ENCODE results near the gene NRXN3.
"Not testable (repeated sequence)": the region's sequence is repeated elsewhere in the genome, so short reads cannot be mapped to it uniquely, and the experiment has no call there.

Gene NRXN3

GRCh38 chr14:78417532-78417931 is 247.4 kb downstream of the NRXN3 start:
- DNase-seq = no peak

DNA sequence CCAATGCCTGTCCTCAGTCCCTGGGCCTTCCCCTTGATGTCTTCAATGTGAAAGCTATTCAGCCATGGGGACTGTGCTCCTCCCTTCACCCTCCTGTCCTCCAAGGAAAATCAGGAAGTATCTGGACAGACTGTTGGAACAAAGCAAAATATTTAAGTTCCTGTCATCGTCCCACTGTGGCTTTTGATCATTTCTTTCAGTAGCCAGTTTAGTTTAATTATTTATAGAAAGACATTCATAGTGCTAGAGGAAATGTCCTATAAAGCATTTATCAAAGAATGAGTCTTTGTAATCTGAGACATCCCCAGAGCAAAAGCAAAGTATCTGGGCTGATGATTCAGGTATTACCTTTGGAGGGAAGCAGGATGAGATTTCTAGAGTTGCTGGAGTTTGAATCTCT is 254.1 kb downstream of the NRXN3 start:
- DNase-seq = no peak

GRCh38 chr14:78425330-78425729 is 255.2 kb downstream of the NRXN3 start:
- no peak for DNase-seq

DNA sequence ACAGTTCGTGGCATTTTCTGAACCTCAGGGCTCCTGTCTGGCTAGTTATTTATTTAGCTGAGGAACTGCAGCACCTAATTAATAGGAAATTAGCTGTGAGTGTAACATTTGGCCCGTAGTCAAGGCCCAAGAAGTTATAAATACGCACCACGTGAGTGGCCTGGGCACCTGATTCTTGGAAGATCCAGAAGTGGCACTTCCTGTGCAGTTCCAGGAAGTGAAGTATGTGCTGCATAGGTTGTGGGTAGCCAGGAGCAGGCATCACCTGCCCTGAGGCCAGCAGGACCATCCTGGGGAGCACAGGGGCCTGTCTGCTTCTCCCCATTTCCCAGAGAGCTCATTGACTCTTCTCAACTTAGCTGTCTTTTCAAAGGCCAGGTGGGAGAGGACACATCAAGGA is 255.6 kb downstream of the NRXN3 start:
- no peak for DNase-seq

DNA sequence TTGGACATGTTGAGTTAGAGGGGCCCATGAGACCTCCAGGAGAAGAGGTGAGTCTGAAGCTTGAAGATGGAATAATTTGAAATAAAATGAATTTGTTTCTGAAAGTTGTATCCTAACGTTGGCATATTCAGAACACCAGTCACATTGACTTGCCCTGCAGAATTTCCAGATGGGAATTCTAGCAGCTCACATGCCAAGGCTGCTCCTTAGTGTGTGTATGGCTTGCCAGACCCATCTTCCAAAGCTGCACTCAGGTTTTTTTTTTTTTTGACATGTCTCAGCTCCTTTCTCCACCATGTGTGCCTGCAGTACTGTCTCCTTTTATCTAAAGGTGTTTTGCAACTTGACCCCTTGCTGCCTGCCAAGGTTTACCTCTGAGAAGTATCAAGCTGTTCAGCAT is 261.9 kb downstream of the NRXN3 start:
- no peak for DNase-seq

GRCh38 chr14:78437448-78437847 is 267.3 kb downstream of the NRXN3 start:
- not testable (repeated sequence) for DNase-seq

DNA sequence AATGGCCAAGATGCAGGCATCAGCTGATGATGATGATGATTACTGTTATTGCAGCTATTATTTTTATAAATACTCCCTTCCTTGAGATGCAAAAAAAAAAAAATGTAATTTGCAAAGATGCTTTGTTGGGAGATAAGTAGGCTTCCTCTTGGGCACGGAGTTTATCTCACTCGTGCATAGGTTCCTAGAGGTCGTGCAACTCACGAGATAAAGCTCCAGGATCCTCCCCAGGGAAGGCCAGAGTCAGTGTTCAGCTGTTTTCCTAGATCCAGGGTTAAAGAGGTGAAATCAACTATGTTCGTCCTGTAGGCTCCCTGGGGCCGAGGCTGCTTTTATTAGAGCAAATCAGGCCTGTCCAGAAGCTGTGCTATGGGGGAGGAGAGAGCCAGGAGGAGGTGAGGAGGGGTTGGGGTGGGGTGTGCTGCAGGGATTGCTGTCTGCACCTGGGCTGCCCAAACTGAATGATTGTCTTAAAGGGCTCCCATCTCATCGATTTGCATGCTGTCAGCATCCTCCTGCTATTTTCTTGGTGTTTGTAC is 270.3 kb downstream of the NRXN3 start:
- DNase-seq = no peak

- no peak for DNase-seq
These were observed 273.7 kb downstream of the NRXN3 start for GRCh38 chr14:78443834-78444233.

- no peak for DNase-seq
These were observed 275.1 kb downstream of the NRXN3 start for GRCh38 chr14:78445275-78445674.

- DNase-seq = no peak
These were observed 276.6 kb downstream of the NRXN3 start for GRCh38 chr14:78446807-78447206.

DNA sequence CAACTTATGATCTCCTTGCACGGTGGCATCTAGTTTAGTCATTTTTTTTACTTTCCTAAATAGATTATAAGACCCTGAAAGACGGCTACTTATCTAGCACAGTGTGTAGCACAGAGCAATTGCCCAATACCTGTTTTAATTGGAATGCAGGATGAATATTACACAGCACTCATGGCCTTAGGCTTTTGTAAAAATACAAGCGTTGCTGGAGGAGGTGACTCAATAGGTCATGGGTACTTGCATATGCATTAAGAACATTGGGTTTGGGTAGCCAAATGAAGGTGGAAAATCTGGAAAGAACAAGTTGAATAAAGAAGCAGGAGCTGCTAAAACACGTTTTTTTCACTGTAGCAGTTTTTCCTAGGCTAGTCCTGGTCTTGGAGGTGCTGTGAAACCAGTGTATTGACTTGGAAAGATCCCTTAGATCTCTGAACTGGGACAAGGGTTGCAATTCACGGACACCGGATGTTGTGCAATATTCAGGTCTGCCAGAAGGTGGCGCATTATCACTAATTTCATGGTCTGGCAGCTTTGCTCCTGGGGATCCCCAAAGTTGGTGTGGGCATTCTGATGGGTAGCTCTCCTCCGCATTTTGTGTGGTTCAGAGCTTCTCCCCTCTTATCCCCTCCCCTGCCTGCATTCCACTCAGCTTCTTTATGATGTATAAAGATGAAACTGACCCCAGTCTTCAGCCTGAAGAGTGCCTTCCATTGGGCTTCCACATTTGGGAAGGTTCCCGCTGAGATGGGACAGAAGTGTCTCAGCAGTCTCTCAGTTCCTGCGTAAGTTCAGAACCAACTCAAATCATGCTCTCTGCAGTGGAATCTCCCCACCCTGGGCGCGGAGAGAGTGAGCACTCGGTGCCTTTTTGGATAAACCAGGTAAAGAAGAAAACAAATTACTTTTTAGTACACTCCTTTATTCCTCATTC is 278.3 kb downstream of the NRXN3 start:
- peak; percentile 62 for DNase-seq

DNA sequence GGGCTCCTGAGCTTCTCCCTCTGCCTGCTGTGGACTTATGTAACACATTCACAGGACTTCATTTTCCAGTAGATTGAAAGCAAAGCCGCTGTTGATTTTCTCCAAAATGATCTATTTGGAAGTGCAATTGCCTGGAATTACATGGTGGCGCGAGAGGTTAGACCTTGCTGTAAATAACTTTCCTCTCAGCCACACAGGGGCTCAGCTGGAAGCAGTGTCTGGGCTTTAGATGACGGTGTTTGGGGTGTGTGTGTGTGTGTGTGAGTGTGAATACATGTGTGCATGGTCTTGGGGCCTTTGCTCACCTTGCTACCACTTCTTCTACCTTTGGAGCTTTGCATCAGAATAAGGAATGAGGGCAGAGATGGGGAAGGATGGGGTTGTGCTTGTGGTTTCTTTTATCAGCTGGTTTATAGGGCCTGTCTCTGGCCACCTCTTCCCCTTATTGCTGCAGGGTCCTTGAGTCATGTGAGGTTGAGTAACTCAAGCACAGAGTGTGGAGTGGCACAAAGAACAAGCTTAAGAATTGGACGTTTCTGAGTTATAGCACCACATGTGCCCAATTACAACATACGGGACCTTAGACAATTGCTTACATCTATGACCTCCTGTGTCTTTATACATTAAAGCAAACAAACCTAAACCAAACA is 280.6 kb downstream of the NRXN3 start:
- DNase-seq = no peak

- DNase-seq = no peak
These were observed 281.1 kb downstream of the NRXN3 start for GRCh38 chr14:78451319-78451695.

GRCh38 chr14:78455896-78456435 is 285.8 kb downstream of the NRXN3 start:
- no peak for DNase-seq

DNA sequence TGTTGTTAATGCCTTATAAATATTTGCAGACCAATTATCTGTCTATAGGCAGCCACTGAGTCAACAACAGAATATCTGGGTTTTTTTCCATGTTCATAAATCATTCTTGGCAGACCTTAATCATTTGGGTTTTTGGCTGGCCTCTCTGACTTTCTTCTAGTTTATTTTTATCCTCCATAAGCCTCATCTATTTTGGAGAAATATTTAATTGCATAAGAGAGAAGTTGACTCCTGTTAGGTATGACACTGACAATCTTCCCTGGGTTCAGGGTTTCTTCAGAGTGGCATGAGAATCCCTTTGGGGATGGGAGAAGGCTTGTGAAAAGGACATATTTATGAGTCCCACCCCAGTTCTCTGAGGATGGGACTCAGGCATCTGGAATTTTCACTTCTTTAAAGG is 299.8 kb downstream of the NRXN3 start:
- DNase-seq = no peak

- DNase-seq = no peak
These were observed 309.1 kb downstream of the NRXN3 start for GRCh38 chr14:78479127-78479780.

DNA sequence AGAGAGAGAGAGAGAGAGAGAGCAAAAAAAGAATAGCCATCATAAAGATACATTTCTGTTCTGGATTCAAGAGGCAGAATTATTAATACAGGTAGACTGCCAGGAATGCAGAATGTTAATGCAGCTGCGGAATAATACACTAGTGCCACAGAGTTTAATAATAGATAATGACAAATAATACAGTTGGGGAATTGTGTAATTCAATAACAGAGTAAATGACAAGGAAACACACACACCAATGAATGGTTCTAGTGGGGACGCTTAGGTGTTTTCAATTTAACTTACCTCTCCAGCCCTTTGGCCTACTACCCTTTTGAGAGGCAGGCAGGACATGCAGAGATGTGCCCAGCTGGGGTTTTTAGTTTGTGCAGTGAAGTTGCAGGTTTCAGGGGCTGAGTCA is 313.9 kb downstream of the NRXN3 start:
- no peak for DNase-seq

DNA sequence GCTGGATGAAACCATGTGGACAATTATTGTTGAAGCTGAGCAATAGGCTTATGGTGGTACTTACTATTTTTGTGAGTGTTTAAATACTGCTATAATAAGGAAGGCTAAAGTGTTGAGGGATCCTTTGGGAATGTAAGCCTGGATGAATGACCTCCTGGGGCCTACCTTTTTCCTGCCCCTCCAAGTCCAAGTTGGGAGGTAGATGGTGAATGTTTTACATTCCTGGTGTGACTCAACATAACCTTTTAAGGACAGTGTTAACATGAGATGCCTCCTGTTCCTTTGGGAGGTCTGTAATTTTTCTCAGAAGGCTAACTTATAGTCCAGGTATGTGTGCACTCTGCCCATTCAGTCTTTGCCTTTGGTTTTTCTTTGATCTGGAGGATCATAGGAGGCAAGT is 315.9 kb downstream of the NRXN3 start:
- DNase-seq = no peak

GRCh38 chr14:78486621-78487020 is 316.4 kb downstream of the NRXN3 start:
- DNase-seq = no peak

GRCh38 chr14:78487573-78487972 is 317.4 kb downstream of the NRXN3 start:
- DNase-seq = not testable (repeated sequence)

DNA sequence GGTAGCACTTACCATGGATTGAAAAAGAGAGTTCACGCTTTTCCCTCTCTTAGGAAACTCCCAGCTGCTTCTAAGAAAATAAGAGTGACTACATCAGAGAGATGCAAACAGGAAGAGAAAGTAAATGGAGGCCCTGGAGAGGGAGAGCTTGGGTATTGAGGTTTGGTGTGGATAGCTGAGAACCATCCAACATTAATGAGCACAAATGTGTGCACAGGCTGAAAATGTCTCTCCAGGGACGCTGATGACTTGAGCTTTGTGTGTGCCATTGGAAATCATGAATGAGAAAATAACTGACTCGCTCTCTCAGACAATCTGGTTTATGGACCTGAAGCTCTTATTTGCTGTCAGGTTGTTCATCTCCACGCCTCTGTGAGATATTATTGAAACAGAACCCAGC is 318.8 kb downstream of the NRXN3 start:
- DNase-seq = no peak

GRCh38 chr14:78491048-78491447 is 320.9 kb downstream of the NRXN3 start:
- no peak for DNase-seq

GRCh38 chr14:78498062-78498595 is 328.0 kb downstream of the NRXN3 start:
- no peak for DNase-seq

Data from DMS53 (cell line).